ENCODE measurements around the gene UNC80. TPM values are rescaled to one million over a fixed set of nuclear protein-coding genes. Genes with fewer than 3 reads are reported as not detected.

The UNC80 gene
- total RNA-seq, 1 experiment from 2014 or later = 0.48 TPM

DNA sequence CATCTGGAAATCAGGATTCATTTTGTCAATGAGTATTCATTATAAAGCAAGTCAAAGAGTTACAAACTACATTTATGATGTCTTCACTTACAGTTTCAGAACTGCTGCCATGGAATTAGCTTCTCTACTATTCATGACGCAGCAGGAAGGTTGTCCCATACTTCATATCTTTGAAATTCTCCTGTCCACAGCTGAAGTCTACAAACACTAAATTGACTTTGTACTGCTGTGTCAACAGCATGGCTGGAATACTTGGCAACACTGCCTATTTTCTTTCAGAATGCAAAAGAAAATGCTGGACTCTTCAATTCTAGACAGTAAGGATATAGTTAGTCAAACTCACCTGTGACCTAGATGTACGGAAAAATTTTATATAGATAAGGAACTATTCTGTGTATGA, 44.6 kb upstream of the UNC80 start (continued):
- TF ChIP-seq, protein P1, sequence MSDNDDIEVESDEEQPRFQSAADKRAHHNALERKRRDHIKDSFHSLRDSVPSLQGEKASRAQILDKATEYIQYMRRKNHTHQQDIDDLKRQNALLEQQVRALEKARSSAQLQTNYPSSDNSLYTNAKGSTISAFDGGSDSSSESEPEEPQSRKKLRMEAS (CRISPR knock-in tag; IDR thresholded peaks at IDR 0.05) = no peak

DNA sequence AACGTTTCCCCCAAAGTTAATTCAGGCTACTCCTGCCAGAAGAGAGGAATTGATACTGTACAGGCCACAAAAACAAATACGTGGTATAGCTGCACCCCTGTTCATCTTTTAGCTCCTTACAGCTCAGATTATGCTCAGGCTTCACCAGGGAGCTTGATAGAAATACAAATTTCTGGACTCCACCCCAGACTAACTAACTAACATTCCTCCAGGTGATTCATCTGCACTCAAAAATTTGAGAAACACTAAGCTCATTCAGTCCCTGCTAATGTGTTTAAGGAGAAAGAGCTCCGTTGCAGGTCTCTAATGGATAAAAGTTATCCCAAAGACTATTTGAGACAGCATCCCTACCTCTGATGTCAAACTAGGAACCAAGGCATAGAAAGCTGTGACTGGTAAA, 36.8 kb upstream of the UNC80 start:
- ChIA-PET CTCF (interaction anchor here (0.7 kb wide), 1 partner anchor 284 kb away, joined by 3 read pairs; no protein-coding TSS in a partner anchor), POLR2A (no interaction called here)
- no peak for ATAC-seq
- H3K27me3 Mint-ChIP-seq (ENCODE audit: low read depth) = peaks cover 25% of the 10 kb centered on the region
- H3K9me3 Mint-ChIP-seq = no peaks in the 10 kb centered on the region
- H3K36me3 Mint-ChIP-seq = no peaks in the 10 kb centered on the region
- H3K27ac Mint-ChIP-seq = no peak overlapping the region
- H3K4me1 Mint-ChIP-seq = peaks cover 2% of the 10 kb centered on the region; the same call in 1 of the 2 replicates
- H3K4me3 Mint-ChIP-seq = no peak overlapping the region
- TF ChIP-seq FOXP1 (CRISPR knock-in tag; IDR thresholded peaks at IDR 0.05; ENCODE audit: borderline replicate concordance) (no peak), NR1H2 (CRISPR knock-in tag; IDR thresholded peaks at IDR 0.05) (no peak), ATF1 (CRISPR knock-in tag; IDR thresholded peaks at IDR 0.05) (no peak), KAT7 (CRISPR knock-in tag; IDR thresholded peaks at IDR 0.05; ENCODE audit: borderline replicate concordance) (no peak), JUN (CRISPR knock-in tag; IDR thresholded peaks at IDR 0.05) (no peak), ZNF317 (CRISPR knock-in tag; IDR thresholded peaks at IDR 0.05; ENCODE audit: borderline replicate concordance, low read depth) (no peak), NFYB (CRISPR knock-in tag; conservative IDR thresholded peaks at IDR 0.05; ENCODE audit: low read depth) (no peak)
- TF ChIP-seq, protein P2, sequence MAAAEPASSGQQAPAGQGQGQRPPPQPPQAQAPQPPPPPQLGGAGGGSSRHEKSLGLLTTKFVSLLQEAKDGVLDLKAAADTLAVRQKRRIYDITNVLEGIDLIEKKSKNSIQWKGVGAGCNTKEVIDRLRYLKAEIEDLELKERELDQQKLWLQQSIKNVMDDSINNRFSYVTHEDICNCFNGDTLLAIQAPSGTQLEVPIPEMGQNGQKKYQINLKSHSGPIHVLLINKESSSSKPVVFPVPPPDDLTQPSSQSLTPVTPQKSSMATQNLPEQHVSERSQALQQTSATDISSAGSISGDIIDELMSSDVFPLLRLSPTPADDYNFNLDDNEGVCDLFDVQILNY (CRISPR knock-in tag; IDR thresholded peaks at IDR 0.05) = no peak
- TF ChIP-seq, protein P1 (CRISPR knock-in tag; IDR thresholded peaks at IDR 0.05) = no peak
- TF ChIP-seq, protein P3, sequence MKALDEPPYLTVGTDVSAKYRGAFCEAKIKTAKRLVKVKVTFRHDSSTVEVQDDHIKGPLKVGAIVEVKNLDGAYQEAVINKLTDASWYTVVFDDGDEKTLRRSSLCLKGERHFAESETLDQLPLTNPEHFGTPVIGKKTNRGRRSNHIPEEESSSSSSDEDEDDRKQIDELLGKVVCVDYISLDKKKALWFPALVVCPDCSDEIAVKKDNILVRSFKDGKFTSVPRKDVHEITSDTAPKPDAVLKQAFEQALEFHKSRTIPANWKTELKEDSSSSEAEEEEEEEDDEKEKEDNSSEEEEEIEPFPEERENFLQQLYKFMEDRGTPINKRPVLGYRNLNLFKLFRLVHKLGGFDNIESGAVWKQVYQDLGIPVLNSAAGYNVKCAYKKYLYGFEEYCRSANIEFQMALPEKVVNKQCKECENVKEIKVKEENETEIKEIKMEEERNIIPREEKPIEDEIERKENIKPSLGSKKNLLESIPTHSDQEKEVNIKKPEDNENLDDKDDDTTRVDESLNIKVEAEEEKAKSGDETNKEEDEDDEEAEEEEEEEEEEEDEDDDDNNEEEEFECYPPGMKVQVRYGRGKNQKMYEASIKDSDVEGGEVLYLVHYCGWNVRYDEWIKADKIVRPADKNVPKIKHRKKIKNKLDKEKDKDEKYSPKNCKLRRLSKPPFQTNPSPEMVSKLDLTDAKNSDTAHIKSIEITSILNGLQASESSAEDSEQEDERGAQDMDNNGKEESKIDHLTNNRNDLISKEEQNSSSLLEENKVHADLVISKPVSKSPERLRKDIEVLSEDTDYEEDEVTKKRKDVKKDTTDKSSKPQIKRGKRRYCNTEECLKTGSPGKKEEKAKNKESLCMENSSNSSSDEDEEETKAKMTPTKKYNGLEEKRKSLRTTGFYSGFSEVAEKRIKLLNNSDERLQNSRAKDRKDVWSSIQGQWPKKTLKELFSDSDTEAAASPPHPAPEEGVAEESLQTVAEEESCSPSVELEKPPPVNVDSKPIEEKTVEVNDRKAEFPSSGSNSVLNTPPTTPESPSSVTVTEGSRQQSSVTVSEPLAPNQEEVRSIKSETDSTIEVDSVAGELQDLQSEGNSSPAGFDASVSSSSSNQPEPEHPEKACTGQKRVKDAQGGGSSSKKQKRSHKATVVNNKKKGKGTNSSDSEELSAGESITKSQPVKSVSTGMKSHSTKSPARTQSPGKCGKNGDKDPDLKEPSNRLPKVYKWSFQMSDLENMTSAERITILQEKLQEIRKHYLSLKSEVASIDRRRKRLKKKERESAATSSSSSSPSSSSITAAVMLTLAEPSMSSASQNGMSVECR (CRISPR knock-in tag; IDR thresholded peaks at IDR 0.05; ENCODE audit: borderline replicate concordance) = no peak
- no peak for DNase-seq (ENCODE audit: low spot score)

DNA sequence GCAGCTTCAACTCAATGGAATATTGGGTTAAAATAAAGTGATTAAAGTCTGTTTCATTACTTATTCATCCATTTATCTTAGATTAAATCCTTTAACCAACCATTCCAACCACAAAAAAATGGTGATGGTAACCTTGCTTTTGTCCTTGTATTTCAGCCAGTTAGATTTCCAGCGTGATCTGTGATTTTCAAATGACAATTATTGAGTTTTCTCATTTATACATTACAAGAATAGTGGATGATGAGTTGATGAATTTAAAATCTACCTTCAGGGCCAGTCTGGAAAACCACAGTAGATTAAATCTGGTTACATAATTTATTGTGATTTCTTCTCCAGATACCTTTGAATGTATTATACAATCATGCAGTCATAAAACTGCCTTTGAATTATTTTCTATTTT, 29.7 kb upstream of the UNC80 start:
- Mint-ChIP-seq H3K9me3 (peaks cover 5% of the 10 kb centered on the region), H3K36me3 (no peaks in the 10 kb centered on the region), H3K4me1 (no peaks in the 10 kb centered on the region), H3K27me3 (ENCODE audit: low read depth) (peaks cover 39% of the 10 kb centered on the region), H3K27ac (no peak overlapping the region), H3K4me3 (no peak overlapping the region)
- POLR2A ChIA-PET = no interaction called here
- ATAC-seq (no peak), DNase-seq (ENCODE audit: low spot score) (no peak)
- TF ChIP-seq, protein P4, sequence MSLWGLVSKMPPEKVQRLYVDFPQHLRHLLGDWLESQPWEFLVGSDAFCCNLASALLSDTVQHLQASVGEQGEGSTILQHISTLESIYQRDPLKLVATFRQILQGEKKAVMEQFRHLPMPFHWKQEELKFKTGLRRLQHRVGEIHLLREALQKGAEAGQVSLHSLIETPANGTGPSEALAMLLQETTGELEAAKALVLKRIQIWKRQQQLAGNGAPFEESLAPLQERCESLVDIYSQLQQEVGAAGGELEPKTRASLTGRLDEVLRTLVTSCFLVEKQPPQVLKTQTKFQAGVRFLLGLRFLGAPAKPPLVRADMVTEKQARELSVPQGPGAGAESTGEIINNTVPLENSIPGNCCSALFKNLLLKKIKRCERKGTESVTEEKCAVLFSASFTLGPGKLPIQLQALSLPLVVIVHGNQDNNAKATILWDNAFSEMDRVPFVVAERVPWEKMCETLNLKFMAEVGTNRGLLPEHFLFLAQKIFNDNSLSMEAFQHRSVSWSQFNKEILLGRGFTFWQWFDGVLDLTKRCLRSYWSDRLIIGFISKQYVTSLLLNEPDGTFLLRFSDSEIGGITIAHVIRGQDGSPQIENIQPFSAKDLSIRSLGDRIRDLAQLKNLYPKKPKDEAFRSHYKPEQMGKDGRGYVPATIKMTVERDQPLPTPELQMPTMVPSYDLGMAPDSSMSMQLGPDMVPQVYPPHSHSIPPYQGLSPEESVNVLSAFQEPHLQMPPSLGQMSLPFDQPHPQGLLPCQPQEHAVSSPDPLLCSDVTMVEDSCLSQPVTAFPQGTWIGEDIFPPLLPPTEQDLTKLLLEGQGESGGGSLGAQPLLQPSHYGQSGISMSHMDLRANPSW (CRISPR knock-in tag; conservative IDR thresholded peaks at IDR 0.05; ENCODE audit: low read depth) = no peak
- CTCF ChIA-PET = no interaction called here

DNA sequence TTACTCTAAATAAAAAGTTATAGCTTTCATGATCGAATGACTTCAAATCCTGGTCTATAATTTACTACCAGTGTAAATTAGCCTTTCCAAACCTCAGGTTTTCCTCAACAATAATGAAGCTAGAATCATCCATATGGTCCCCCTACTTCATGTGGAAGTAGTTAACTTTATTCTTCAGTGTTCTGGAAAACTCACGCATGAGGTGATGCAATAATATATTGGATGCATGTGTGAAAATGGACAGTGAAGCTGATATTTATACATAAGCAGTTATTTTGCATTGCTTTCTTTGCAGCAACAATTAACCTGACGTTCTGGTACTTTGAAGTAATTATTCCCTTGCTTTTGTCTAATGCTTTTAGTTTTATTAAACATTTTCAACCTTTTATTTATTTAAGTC, 18.6 kb upstream of the UNC80 start:
- no peak overlapping the region for H3K4me3 Mint-ChIP-seq
- DNase-seq (ENCODE audit: low spot score) (no peak), ATAC-seq (no peak)
- H3K27ac Mint-ChIP-seq = no peak overlapping the region
- ChIA-PET CTCF (no interaction called here), POLR2A (no interaction called here)
- H3K4me1 Mint-ChIP-seq = peaks cover 16% of the 10 kb centered on the region
- no peaks in the 10 kb centered on the region for H3K9me3 Mint-ChIP-seq
- 0 out of 2 replicates have a peak, but pooled peaks cover 2% of the 10 kb centered on the region for H3K36me3 Mint-ChIP-seq
- H3K27me3 Mint-ChIP-seq (ENCODE audit: low read depth) = peaks cover 83% of the 10 kb centered on the region
- TF ChIP-seq JUN (CRISPR knock-in tag; IDR thresholded peaks at IDR 0.05) (no peak), CREB1 (CRISPR knock-in tag; IDR thresholded peaks at IDR 0.05) (no peak), ETV6 (CRISPR knock-in tag; IDR thresholded peaks at IDR 0.05) (no peak), ZNF138 (CRISPR knock-in tag; conservative IDR thresholded peaks at IDR 0.05) (no peak)
- TF ChIP-seq, protein P3 (CRISPR knock-in tag; IDR thresholded peaks at IDR 0.05; ENCODE audit: borderline replicate concordance) = no peak

All from WTC11 (cell line).